CD14-positive monocyte (primary cell): ENCODE data around the gene MTUS2. TPM values are rescaled to one million over a fixed set of nuclear protein-coding genes. Genes with fewer than 3 reads are reported as not detected.

Experiments
- DNase-seq, 3 donors: peaks; one replicate each; pipeline ENCODE4 v3.0.0-alpha.2; 2011 to 2022
- H2AFZ ChIP-seq: 2 replicates; pipeline ENCODE4 v1.6.0; 2012; ENCODE audit warnings: mild to moderate bottlenecking, low read depth, low read length, inconsistent platforms; ENCODE audit not compliant: insufficient read depth, poor library complexity, severe bottlenecking
- H3K27ac ChIP-seq, 2 donors: 1 replicate in 1 of 2; 2 replicates in 1 of 2; pipeline ENCODE4 v1.5.1; 2012 to 2013; ENCODE audit warnings: low read length in 2 of 2, control low read depth in 1 of 2, inconsistent platforms in 1 of 2, low read depth in 1 of 2, mild to moderate bottlenecking in 1 of 2
- H3K27me3 ChIP-seq, 2 donors: one replicate each; pipeline versions ENCODE4 v1.6.0 to v1.6.1; 2011 to 2013; ENCODE audit warnings: low read length in 2 of 2; ENCODE audit not compliant: control insufficient read depth in 2 of 2, insufficient read depth in 2 of 2
- H3K36me3 ChIP-seq, 2 donors: replicated peaks in 1 of 2; 1 replicate in 1 of 2; 2 replicates in 1 of 2; pipeline versions ENCODE4 v1.5.1 to v1.6.1; 2012 to 2013; ENCODE audit warnings: low read length in 2 of 2, control low read depth in 1 of 2, inconsistent platforms in 1 of 2, mild to moderate bottlenecking in 1 of 2; ENCODE audit not compliant: insufficient read depth in 2 of 2, control insufficient read depth in 1 of 2
- H3K4me1 ChIP-seq, 2 donors: 1 replicate in 1 of 2; 2 replicates in 1 of 2; pipeline versions ENCODE4 v1.5.1 to v1.6.1; 2012 to 2013; ENCODE audit warnings: low read length in 2 of 2, control low read depth in 1 of 2, inconsistent platforms in 1 of 2, mild to moderate bottlenecking in 1 of 2, moderate library complexity in 1 of 2; ENCODE audit not compliant: insufficient read depth in 2 of 2, control insufficient read depth in 1 of 2
- H3K4me2 ChIP-seq: replicated peaks from 2 replicates; pipeline ENCODE3; 2012; ENCODE audit warnings: low read length, moderate library complexity, mild to moderate bottlenecking; ENCODE audit not compliant: poor library complexity, severe bottlenecking; ENCODE audit errors: extremely low read depth
- H3K4me3 ChIP-seq, 3 experiments: fragments of 200-600 bp in 1 of 3; sonication (generic) in 1 of 3; replicated peaks in 1 of 3; 1 replicate in 2 of 3; 2 replicates in 1 of 3; pipeline ENCODE4 v1.5.1; 2011 to 2013; ENCODE audit warnings: low read length in 3 of 3, mild to moderate bottlenecking in 3 of 3, control low read depth in 2 of 3, low read depth in 2 of 3, inconsistent platforms in 1 of 3, moderate library complexity in 1 of 3
- H3K79me2 ChIP-seq: 2 replicates; pipeline ENCODE4 v1.6.0; 2012; ENCODE audit warnings: mild to moderate bottlenecking, control low read depth, inconsistent platforms, low read length, moderate library complexity; ENCODE audit not compliant: insufficient read depth
- H3K9ac ChIP-seq: 2 replicates; pipeline ENCODE4 v1.6.0; 2017; ENCODE audit warnings: low read length, mild to moderate bottlenecking; ENCODE audit not compliant: insufficient read depth, poor library complexity, severe bottlenecking
- H3K9me3 ChIP-seq, 2 donors: replicated peaks in 1 of 2; 1 replicate in 1 of 2; 2 replicates in 1 of 2; pipeline versions ENCODE4 v1.5.1 to v1.6.1; 2012 to 2013; ENCODE audit warnings: low read length in 2 of 2, control low read depth in 1 of 2; ENCODE audit not compliant: control insufficient read depth in 1 of 2, insufficient read depth in 1 of 2
- H4K20me1 ChIP-seq: 2 replicates; pipeline ENCODE4 v1.6.0; 2012; ENCODE audit warnings: mild to moderate bottlenecking, low read length, control low read depth, moderate library complexity; ENCODE audit not compliant: insufficient read depth
- H3K27ac Mint-ChIP-seq, 7 donors: one replicate each; pipeline ENCODE4 v1.8.0; 2020; ENCODE audit warnings: mild to moderate bottlenecking in 7 of 7, mixed read lengths in 7 of 7, moderate library complexity in 6 of 7, inconsistent platforms in 2 of 7
- H3K27me3 Mint-ChIP-seq, 3 donors: one replicate each; pipeline ENCODE4 v1.8.0; 2021 to 2022; ENCODE audit warnings: low read depth in 3 of 3, mild to moderate bottlenecking in 3 of 3, mixed read lengths in 3 of 3, moderate library complexity in 3 of 3, inconsistent platforms in 1 of 3
- H3K36me3 Mint-ChIP-seq, 2 donors: one replicate each; pipeline ENCODE4 v1.8.0; 2020; ENCODE audit warnings: mixed read lengths in 2 of 2, inconsistent platforms in 1 of 2, mild to moderate bottlenecking in 1 of 2
- H3K4me1 Mint-ChIP-seq: one replicate; pipeline ENCODE4 v1.8.0; 2020; ENCODE audit warnings: mild to moderate bottlenecking, mixed read lengths
- H3K4me3 Mint-ChIP-seq, 2 donors: one replicate each; pipeline ENCODE4 v1.8.0; 2020; ENCODE audit warnings: mild to moderate bottlenecking in 2 of 2, mixed read lengths in 2 of 2, moderate library complexity in 1 of 2
- H3K9me3 Mint-ChIP-seq, 7 donors: one replicate each; pipeline ENCODE4 v1.8.0; 2020 to 2022; ENCODE audit warnings: mixed read lengths in 7 of 7, mild to moderate bottlenecking in 6 of 7, moderate library complexity in 6 of 7, inconsistent platforms in 2 of 7
- CTCF ChIP-seq: fragments of 200-600 bp; IDR thresholded peaks from one replicate; pipeline ENCODE4 v1.8.0; 2022; ENCODE audit warnings: antibody characterized with exemption, mild to moderate bottlenecking
- WGBS: methylation state at CpG from one replicate; pipeline ENCODE4 v1.1.5; 2013; ENCODE audit warnings: missing lambda C conversion rate; ENCODE audit not compliant: insufficient coverage; 5-methylcytosine and 5-hydroxymethylcytosine counted together
- intact Hi-C, 2 donors: fragments of 100-400 bp; cut with micrococcal nuclease; formaldehyde crosslinking; loops; one replicate each; pipeline versions ENCODE4 v1.15.0 to v1.15.1; 2023
- polyA plus RNA-seq, 3 donors: library from polyadenylated mRNA; depleted of rRNA in 1 of 3; unstranded in 2 of 3; stranded (reverse) in 1 of 3; fragments of 300-500 nt in 2 of 3; fragments of >200 nt in 1 of 3; fragmentation: Illumina TruSeq in 2 of 3; gene quantifications; 1 replicate in 2 of 3; 2 replicates in 1 of 3; pipeline ENCODE4 v1.2.3, GENCODE V29; 2012 to 2021

Gene MTUS2
- polyA plus RNA-seq, 3 donors: 0.04 TPM; not detected in 2

GRCh38 chr13:29456419-29456818, 636.3 kb downstream of the MTUS2 start:
- Histone ChIP-seq H3K27ac (no peak overlapping the region), H3K36me3 (no peaks in the 10 kb centered on the region), H3K9me3 (no peaks in the 10 kb centered on the region), H4K20me1 (no peaks in the 10 kb centered on the region), H3K4me2 (no peak overlapping the region), H3K4me3 (no peak overlapping the region), H3K27me3 (no peaks in the 10 kb centered on the region), H3K4me1 (no peaks in the 10 kb centered on the region), H3K9ac (no peak overlapping the region), H2AFZ (no peak overlapping the region), H3K79me2 (no peaks in the 10 kb centered on the region)
- Mint-ChIP-seq H3K4me3 (no peak overlapping the region), H3K9me3 (peaks cover 0 to 5% (median 2%) of the 10 kb centered on the region in 7 donors), H3K27me3 (peaks cover 0 to 1% (median 0%) of the 10 kb centered on the region in 3 donors), H3K4me1 (no peaks in the 10 kb centered on the region), H3K36me3 (no peaks in the 10 kb centered on the region), H3K27ac (no peak overlapping the region)
- no peak for DNase-seq
- WGBS: no CpG with 5 or more reads among the region's 1 CpG
- intact Hi-C loops: no loop called here
- TF ChIP-seq CTCF: no peak

- no peak for TF ChIP-seq CTCF
- Histone ChIP-seq H3K36me3 (no peaks in the 10 kb centered on the region), H3K27ac (no peak overlapping the region), H4K20me1 (no peaks in the 10 kb centered on the region), H2AFZ (no peak overlapping the region), H3K79me2 (no peaks in the 10 kb centered on the region), H3K27me3 (no peaks in the 10 kb centered on the region), H3K9ac (no peak overlapping the region), H3K9me3 (no peaks in the 10 kb centered on the region), H3K4me1 (no peaks in the 10 kb centered on the region), H3K4me2 (no peak overlapping the region), H3K4me3 (no peak overlapping the region)
- no peaks in the 10 kb centered on the region for H3K36me3 Mint-ChIP-seq
- no peak overlapping the region for H3K4me3 Mint-ChIP-seq
- peaks cover 0 to 5% (median 2%) of the 10 kb centered on the region in 7 donors for H3K9me3 Mint-ChIP-seq
- intact Hi-C loops: no loop called here
- DNase-seq: no peak
- H3K27ac Mint-ChIP-seq: no peak overlapping the region
- H3K27me3 Mint-ChIP-seq: peaks cover 0 to 1% (median 0%) of the 10 kb centered on the region in 3 donors
- no peaks in the 10 kb centered on the region for H3K4me1 Mint-ChIP-seq
These were observed 637.2 kb downstream of the MTUS2 start for GRCh38 chr13:29457299-29457698.
